Measurements from ENCODE around the gene SREK1IP1.

DNA sequence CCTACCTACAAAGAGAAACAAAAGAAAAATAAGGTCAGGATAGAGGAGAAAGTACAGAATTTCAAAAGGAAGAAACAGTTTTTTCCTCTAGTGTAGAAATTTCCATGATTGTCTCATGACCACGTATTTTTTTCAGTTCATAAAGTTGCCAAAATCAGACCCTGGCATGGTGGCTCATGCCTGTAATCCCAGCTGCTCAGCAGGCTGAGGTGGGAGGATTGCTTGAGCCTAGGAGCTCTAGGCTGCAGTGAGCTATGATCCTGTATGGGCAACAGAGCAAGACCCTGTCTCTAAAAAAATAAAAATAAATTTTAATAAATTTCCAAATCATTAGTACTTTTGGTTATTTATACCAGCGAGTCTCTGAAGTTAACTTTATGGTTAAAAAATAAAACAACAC is 38.0 kb upstream of the SREK1IP1 start:
- TF ChIP-seq, protein P1, sequence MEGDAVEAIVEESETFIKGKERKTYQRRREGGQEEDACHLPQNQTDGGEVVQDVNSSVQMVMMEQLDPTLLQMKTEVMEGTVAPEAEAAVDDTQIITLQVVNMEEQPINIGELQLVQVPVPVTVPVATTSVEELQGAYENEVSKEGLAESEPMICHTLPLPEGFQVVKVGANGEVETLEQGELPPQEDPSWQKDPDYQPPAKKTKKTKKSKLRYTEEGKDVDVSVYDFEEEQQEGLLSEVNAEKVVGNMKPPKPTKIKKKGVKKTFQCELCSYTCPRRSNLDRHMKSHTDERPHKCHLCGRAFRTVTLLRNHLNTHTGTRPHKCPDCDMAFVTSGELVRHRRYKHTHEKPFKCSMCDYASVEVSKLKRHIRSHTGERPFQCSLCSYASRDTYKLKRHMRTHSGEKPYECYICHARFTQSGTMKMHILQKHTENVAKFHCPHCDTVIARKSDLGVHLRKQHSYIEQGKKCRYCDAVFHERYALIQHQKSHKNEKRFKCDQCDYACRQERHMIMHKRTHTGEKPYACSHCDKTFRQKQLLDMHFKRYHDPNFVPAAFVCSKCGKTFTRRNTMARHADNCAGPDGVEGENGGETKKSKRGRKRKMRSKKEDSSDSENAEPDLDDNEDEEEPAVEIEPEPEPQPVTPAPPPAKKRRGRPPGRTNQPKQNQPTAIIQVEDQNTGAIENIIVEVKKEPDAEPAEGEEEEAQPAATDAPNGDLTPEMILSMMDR (conservative IDR thresholded peaks at IDR 0.05) = no peak
- no peak for TF ChIP-seq ZFX (IDR thresholded peaks at IDR 0.05)
